B cell (primary cell): ENCODE results near the gene B4GALNT3. TPM values are rescaled to one million over a fixed set of nuclear protein-coding genes. Genes with fewer than 3 reads are reported as not detected.

Source experiments
- ATAC-seq: fragments of 200-7000 bp; cut with Tn5 transposase; one replicate; pipeline ENCODE4 v1.10.0; 2021; ENCODE audit warnings: low read depth, mild to moderate bottlenecking, moderate number of reproducible peaks, moderate library complexity
- CTCF ChIA-PET: fragments of 350-600 bp; sonication (Branson Sonifier 250); formaldehyde crosslinking; loops from one replicate; lab custom pipeline; 2021; ENCODE audit warnings: antibody characterized with exemption, inconsistent platforms; lab: Charles Lee
- POLR2A ChIA-PET: fragments of 350-600 bp; sonication (Branson Sonifier 250); formaldehyde crosslinking; loops from one replicate; lab custom pipeline; 2021; ENCODE audit warnings: antibody characterized with exemption; lab: Charles Lee
- DNase-seq: peaks from one replicate; pipeline ENCODE4 v3.0.0; 2013
- H2AFZ ChIP-seq: 2 replicates; pipeline ENCODE4 v1.6.1; 2012; ENCODE audit warnings: mild to moderate bottlenecking, low read depth, low read length; ENCODE audit not compliant: insufficient read depth, poor library complexity, severe bottlenecking
- H3K27ac ChIP-seq, 2 donors: 1 replicate in 1 of 2; 2 replicates in 1 of 2; pipeline ENCODE4 v1.5.1; 2012 to 2013; ENCODE audit warnings: low read length in 2 of 2, mild to moderate bottlenecking in 2 of 2, moderate library complexity in 1 of 2
- H3K27me3 ChIP-seq, 4 experiments: fragments of 200-600 bp in 1 of 4; sonication (generic) in 1 of 4; replicated peaks in 1 of 4; 1 replicate in 2 of 4; 2 replicates in 2 of 4; pipeline versions ENCODE4 v1.6.1 to v1.7.0; 2013 to 2016; ENCODE audit warnings: low read length in 3 of 4, mild to moderate bottlenecking in 2 of 4, mixed read lengths in 1 of 4, moderate library complexity in 1 of 4; ENCODE audit not compliant: insufficient read depth in 4 of 4, control insufficient read depth in 3 of 4; ENCODE audit errors: control extremely low read depth in 1 of 4
- H3K36me3 ChIP-seq, 2 experiments: replicated peaks in 1 of 2; 1 replicate in 1 of 2; 2 replicates in 1 of 2; pipeline versions ENCODE4 v1.6.1 to v1.7.1; 2013; ENCODE audit warnings: low read length in 1 of 2; ENCODE audit not compliant: insufficient read depth in 2 of 2, control insufficient read depth in 1 of 2; ENCODE audit errors: control extremely low read depth in 1 of 2, extremely low read depth in 1 of 2
- H3K4me1 ChIP-seq, 2 donors: fragments of 200-600 bp in 1 of 2; sonication (generic) in 1 of 2; 1 replicate in 1 of 2; 2 replicates in 1 of 2; pipeline versions ENCODE4 v1.5.1 to v1.6.1; 2013 to 2017; ENCODE audit warnings: low read length in 2 of 2; ENCODE audit not compliant: control insufficient read depth in 2 of 2, insufficient read depth in 2 of 2
- H3K4me2 ChIP-seq: replicated peaks from 2 replicates; pipeline ENCODE3; 2012; ENCODE audit warnings: mild to moderate bottlenecking, low read depth, low read length; ENCODE audit not compliant: poor library complexity, severe bottlenecking
- H3K4me3 ChIP-seq, 5 experiments: fragments of 200-600 bp in 1 of 5; sonication (generic) in 1 of 5; 1 replicate in 3 of 5; 2 replicates in 2 of 5; pipeline versions ENCODE4 v1.5.1 to v1.7.0; 2011 to 2016; ENCODE audit warnings: low read length in 4 of 5, mild to moderate bottlenecking in 4 of 5, low read depth in 2 of 5, control low read depth in 1 of 5, moderate library complexity in 1 of 5; ENCODE audit not compliant: insufficient read depth in 1 of 5; ENCODE audit errors: control extremely low read depth in 1 of 5, extremely low read depth in 1 of 5
- H3K79me2 ChIP-seq: fragments of 200-600 bp; sonication (generic); one replicate; pipeline ENCODE4 v1.6.0; 2016; ENCODE audit warnings: low read length; ENCODE audit not compliant: control insufficient read depth, insufficient read depth
- H3K9ac ChIP-seq: fragments of 200-600 bp; sonication (generic); 2 replicates; pipeline ENCODE4 v1.6.1; 2017; ENCODE audit warnings: mild to moderate bottlenecking, low read length, moderate library complexity
- H3K9me3 ChIP-seq, 3 donors: one replicate each; pipeline versions ENCODE4 v1.6.1 to v1.7.1; 2013; ENCODE audit warnings: low read length in 2 of 3; ENCODE audit not compliant: control insufficient read depth in 2 of 3, insufficient read depth in 1 of 3; ENCODE audit errors: control extremely low read depth in 1 of 3
- H4K20me1 ChIP-seq: 2 replicates; pipeline ENCODE4 v1.6.0; 2012; ENCODE audit warnings: mild to moderate bottlenecking, low read length; ENCODE audit not compliant: insufficient read depth, control insufficient read depth, poor library complexity, severe bottlenecking
- H3K27ac Mint-ChIP-seq: one replicate; pipeline ENCODE4 v1.8.0; 2021; ENCODE audit warnings: mixed read lengths
- H3K27me3 Mint-ChIP-seq: one replicate; pipeline ENCODE4 v1.8.0; 2021; ENCODE audit warnings: mixed read lengths
- H3K4me1 Mint-ChIP-seq: one replicate; pipeline ENCODE4 v1.8.0; 2021; ENCODE audit warnings: mixed read lengths
- H3K4me3 Mint-ChIP-seq: one replicate; pipeline ENCODE4 v1.8.0; 2021; ENCODE audit warnings: mixed read lengths
- H3K9me3 Mint-ChIP-seq: one replicate; pipeline ENCODE4 v1.8.0; 2022; ENCODE audit warnings: mixed read lengths; ENCODE audit not compliant: insufficient read depth
- EZH2 ChIP-seq: IDR thresholded peaks from 2 replicates; pipeline ENCODE4 v1.6.1; 2012; ENCODE audit warnings: borderline replicate concordance, low read depth, mild to moderate bottlenecking, moderate library complexity, low read length; ENCODE audit not compliant: insufficient read depth, poor library complexity, severe bottlenecking
- WGBS: methylation state at CpG from one replicate; pipeline ENCODE4 v1.1.5; 2013; ENCODE audit warnings: missing lambda C conversion rate; ENCODE audit not compliant: insufficient coverage; 5-methylcytosine and 5-hydroxymethylcytosine counted together
- intact Hi-C: fragments of 100-400 bp; cut with micrococcal nuclease; formaldehyde crosslinking; loops from one replicate; pipeline ENCODE4 v1.10.0; 2022
- polyA plus RNA-seq: library from polyadenylated mRNA; depleted of rRNA; stranded (reverse); fragments of >200 nt; gene quantifications from 2 replicates; pipeline ENCODE4 v1.2.3, GENCODE V29; 2012
- total RNA-seq, 2 donors: library from RNA; stranded (reverse); fragments of 120-200 nt in 1 of 2; gene quantifications; 1 replicate in 1 of 2; 2 replicates in 1 of 2; pipeline versions ENCODE4 v1.2.3 to v1.2.4, GENCODE V29; 2013 to 2022
- TF ChIP-seq, protein P1 (sequence below): fragments of 200-600 bp; IDR thresholded peaks from one replicate; pipeline ENCODE4 v1.8.0; 2022; ENCODE audit warnings: antibody characterized with exemption, mild to moderate bottlenecking

B4GALNT3 gene
- total and polyA plus RNA-seq, 2 donors (not counting 1 experiment from before 2014, with no cell fraction given) = 0.25 TPM; not detected in 1

DNA sequence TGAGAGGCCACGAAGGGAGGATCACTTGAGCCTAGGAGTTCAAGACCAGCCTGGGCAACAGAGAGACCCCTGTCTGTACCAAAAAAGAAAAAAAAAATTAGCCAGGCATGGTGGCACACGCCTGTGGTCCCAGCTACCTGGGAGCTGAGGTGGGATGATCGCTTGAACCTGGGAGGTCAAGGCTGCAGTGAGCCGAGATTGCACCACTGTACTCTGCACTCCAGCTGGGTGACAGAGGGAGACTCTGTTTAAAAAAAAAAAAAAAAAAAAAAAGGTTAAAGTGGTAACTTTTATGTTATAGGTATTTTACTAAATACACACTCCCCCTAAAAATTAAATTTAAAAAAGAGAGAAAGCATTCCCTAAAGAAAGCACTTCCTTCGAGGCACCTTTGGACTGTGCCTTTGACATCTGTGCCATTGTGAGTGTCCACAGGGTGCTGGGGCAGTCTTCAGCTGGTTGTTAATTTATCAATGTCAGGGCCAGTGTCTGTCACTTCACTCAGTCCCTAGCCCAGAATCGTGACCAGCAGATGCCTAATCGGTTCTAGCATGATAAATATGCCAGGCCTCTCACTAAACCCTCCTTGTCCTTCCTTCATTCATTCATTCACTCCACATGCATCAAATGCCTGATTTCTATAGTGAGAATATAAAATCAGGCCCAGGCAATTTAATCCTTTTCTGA lies 63.1 kb downstream of the B4GALNT3 start:
- H3K27ac Mint-ChIP-seq = no peak overlapping the region
- Histone ChIP-seq H3K27ac (no peak overlapping the region), H3K4me3 (no peak overlapping the region), H4K20me1 (no peaks in the 10 kb centered on the region), H3K9ac (no peak overlapping the region), H3K9me3 (no peaks in the 10 kb centered on the region), H3K79me2 (no peaks in the 10 kb centered on the region), H3K36me3 (no peaks in the 10 kb centered on the region), H3K4me1 (no peaks in the 10 kb centered on the region), H3K4me2 (no peak overlapping the region), H2AFZ (no peak overlapping the region), H3K27me3 (peaks cover 0 to 8% (median 1%) of the 10 kb centered on the region in 4 experiments)
- CTCF ChIA-PET = no interaction called here
- POLR2A ChIA-PET = no interaction called here
- 97% methylated on average over 4 of the region's 7 CpGs for WGBS
- ATAC-seq (no peak), DNase-seq (no peak)
- H3K4me3 Mint-ChIP-seq = no peak overlapping the region
- TF ChIP-seq, protein P1, sequence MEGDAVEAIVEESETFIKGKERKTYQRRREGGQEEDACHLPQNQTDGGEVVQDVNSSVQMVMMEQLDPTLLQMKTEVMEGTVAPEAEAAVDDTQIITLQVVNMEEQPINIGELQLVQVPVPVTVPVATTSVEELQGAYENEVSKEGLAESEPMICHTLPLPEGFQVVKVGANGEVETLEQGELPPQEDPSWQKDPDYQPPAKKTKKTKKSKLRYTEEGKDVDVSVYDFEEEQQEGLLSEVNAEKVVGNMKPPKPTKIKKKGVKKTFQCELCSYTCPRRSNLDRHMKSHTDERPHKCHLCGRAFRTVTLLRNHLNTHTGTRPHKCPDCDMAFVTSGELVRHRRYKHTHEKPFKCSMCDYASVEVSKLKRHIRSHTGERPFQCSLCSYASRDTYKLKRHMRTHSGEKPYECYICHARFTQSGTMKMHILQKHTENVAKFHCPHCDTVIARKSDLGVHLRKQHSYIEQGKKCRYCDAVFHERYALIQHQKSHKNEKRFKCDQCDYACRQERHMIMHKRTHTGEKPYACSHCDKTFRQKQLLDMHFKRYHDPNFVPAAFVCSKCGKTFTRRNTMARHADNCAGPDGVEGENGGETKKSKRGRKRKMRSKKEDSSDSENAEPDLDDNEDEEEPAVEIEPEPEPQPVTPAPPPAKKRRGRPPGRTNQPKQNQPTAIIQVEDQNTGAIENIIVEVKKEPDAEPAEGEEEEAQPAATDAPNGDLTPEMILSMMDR = no peak
- no peak for TF ChIP-seq EZH2
- H3K27me3 Mint-ChIP-seq = peaks cover 30% of the 10 kb centered on the region
- intact Hi-C loops = no loop called here
- no peaks in the 10 kb centered on the region for H3K4me1 Mint-ChIP-seq
- no peaks in the 10 kb centered on the region for H3K9me3 Mint-ChIP-seq

DNA sequence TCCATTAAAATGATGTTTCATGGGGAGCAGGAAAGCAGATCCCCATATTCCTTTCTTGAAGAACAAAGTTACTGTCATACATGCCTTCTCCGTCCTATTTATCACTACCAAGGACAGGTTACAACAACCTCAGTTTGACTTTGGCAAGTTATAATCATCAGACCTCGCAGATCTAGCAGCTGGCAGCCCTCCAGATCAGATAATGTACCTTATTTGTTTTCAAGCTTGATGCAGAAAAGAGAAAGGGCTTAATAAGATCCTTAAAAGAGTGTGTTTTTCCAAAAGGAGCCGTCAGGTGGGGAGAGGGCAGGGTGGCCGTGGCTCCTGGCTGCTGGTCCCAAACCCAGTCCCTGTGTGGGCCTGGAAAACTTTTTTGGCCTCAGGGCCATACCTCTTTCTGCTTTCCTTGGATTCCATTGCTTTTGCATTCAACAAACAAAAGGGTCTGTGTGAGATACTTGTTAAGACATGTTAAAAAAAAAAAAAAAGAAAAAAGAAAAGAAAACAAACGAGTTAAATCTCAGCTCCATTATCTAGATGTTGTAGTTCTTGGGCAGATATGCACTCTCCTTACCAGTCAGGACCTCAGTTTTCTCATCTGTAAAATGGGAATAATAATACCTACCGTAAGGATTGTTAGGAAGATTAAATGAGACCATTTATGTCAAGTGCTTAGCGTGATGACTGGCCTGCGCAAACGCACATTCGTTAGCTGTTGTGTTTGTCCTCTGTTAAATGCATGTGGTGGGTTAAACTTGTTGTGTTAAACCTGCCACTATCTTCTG lies 64.6 kb downstream of the B4GALNT3 start:
- no peak overlapping the region for H3K9ac ChIP-seq
- no peaks in the 10 kb centered on the region for H3K79me2 ChIP-seq
- Mint-ChIP-seq H3K27me3 (peaks cover 27% of the 10 kb centered on the region), H3K27ac (no peak overlapping the region), H3K9me3 (no peaks in the 10 kb centered on the region), H3K4me3 (no peak overlapping the region), H3K4me1 (no peaks in the 10 kb centered on the region)
- intact Hi-C loops = no loop called here
- ChIA-PET CTCF (no interaction called here), POLR2A (no interaction called here)
- no peak for DNase-seq
- peaks cover 0 to 5% (median 0%) of the 10 kb centered on the region in 3 donors for H3K9me3 ChIP-seq
- no peak overlapping the region for H3K27ac ChIP-seq
- ATAC-seq = no peak
- no peaks in the 10 kb centered on the region for H3K4me1 ChIP-seq
- no peak overlapping the region for H2AFZ ChIP-seq
- no peaks in the 10 kb centered on the region for H4K20me1 ChIP-seq
- TF ChIP-seq EZH2 = no peak
- TF ChIP-seq, protein P1 = no peak
- 96% methylated on average over 8 of the region's 10 CpGs for WGBS
- peaks cover 0 to 8% (median under 1%) of the 10 kb centered on the region in 4 experiments for H3K27me3 ChIP-seq
- no peak overlapping the region for H3K4me3 ChIP-seq
- H3K4me2 ChIP-seq = no peak overlapping the region
- H3K36me3 ChIP-seq = no peaks in the 10 kb centered on the region
